Lower lobe of right lung (tissue), 2 donors: Measurements from ENCODE around the gene IFT52. TPM values are rescaled to one million over a fixed set of nuclear protein-coding genes. Genes with fewer than 3 reads are reported as not detected.
A peak's percentile ranks its signal among the peaks of the same experiment; 100 is the strongest.

Experiments
- ATAC-seq, 2 donors: fragments of 200-7000 bp; cut with Tn5 transposase; one replicate each; pipeline ENCODE4 v1.9.1; 2020 to 2022; ENCODE audit warnings: mild to moderate bottlenecking in 2 of 2, moderate library complexity in 2 of 2
- DNase-seq: peaks from one replicate; pipeline ENCODE4 v3.0.0-alpha.2; 2020
- H3K27ac ChIP-seq: fragments of 200-600 bp; one replicate; pipeline ENCODE4 v1.8.0; 2022
- H3K27me3 ChIP-seq: fragments of 200-600 bp; one replicate; pipeline ENCODE4 v1.8.0; 2022; ENCODE audit warnings: low read depth
- H3K36me3 ChIP-seq: fragments of 200-600 bp; one replicate; pipeline ENCODE4 v1.8.0; 2022; ENCODE audit warnings: mild to moderate bottlenecking
- H3K4me1 ChIP-seq: fragments of 200-600 bp; one replicate; pipeline ENCODE4 v1.8.0; 2022
- H3K4me3 ChIP-seq: fragments of 200-600 bp; one replicate; pipeline ENCODE4 v1.8.0; 2022; ENCODE audit warnings: mild to moderate bottlenecking
- H3K9me3 ChIP-seq: fragments of 200-600 bp; one replicate; pipeline ENCODE4 v1.8.0; 2022
- CTCF ChIP-seq: fragments of 200-600 bp; IDR thresholded peaks from one replicate; pipeline ENCODE4 v1.8.0; 2022; ENCODE audit warnings: antibody characterized with exemption, mild to moderate bottlenecking
- intact Hi-C: fragments of 100-400 bp; cut with DNase I; formaldehyde crosslinking; loops from one replicate; pipeline ENCODE4 v1.11.0; 2022
- long read RNA-seq: library from polyadenylated mRNA; unstranded; transcript quantifications from one replicate; pipeline ENCODE4 v2.0.0, GENCODE V29; 2021
- total RNA-seq: library from RNA; stranded (reverse); fragmentation: NEBNext Ultra II Directional; extraction: Animal tissue kit (Norgen Biotek cat#: 25700); gene quantifications from one replicate; pipeline ENCODE4 v1.2.1, GENCODE V29; 2021
- donor health status: DM: no; HTN: yes; CAD: no; lungs with severe emphysema.

The IFT52 gene
- total RNA-seq: 19.9 TPM
- long read RNA-seq, transcript IFT52-201 (14 exons, 1,757 nt): major isoform, 18 of 38 reads
- long read RNA-seq, transcript IFT52-202 (14 exons, 1,599 nt): minor isoform, 9 of 38 reads
- long read RNA-seq, partial matches to known transcripts: 0 of 38 reads
- long read RNA-seq, other reads (novel, unspliced or antisense): 11 of 38 reads

- H3K36me3 ChIP-seq: peaks cover 11% of the 10 kb centered on the region
- intact Hi-C loops: no loop called here
- peak within 1 kb of the TSS; percentile 88 for H3K4me3 ChIP-seq
- H3K9me3 ChIP-seq: no peaks in the 10 kb centered on the region
- peak within 1 kb of the TSS; percentile 88 for H3K27ac ChIP-seq
- H3K4me1 ChIP-seq: peaks cover 15% of the 10 kb centered on the region
- ATAC-seq (peak; percentile 99 to 100), DNase-seq (peak; percentile 96)
- H3K27me3 ChIP-seq: no peaks in the 10 kb centered on the region
- TF ChIP-seq CTCF: no peak
Measured at GRCh38 chr20:43590392-43591303, at the start of gene IFT52. Gene IFT52, plus strand, starts transcription at chr20:43590937. Its CDS starts 3,762 bp downstream, at chr20:43594699.

GRCh38 chr20:43541214-43541613, 49.5 kb upstream of the IFT52 start:
- Histone ChIP-seq H3K27me3 (no peaks in the 10 kb centered on the region), H3K4me3 (no peak overlapping the region), H3K36me3 (peaks cover 26% of the 10 kb centered on the region), H3K9me3 (no peaks in the 10 kb centered on the region), H3K27ac (no peak overlapping the region), H3K4me1 (no peaks in the 10 kb centered on the region)
- DNase-seq (no peak), ATAC-seq (no peak)
- no peak for TF ChIP-seq CTCF
- intact Hi-C loops: no loop called here

- no peak for TF ChIP-seq CTCF
- DNase-seq (no peak), ATAC-seq (no peak)
- intact Hi-C loops: no loop called here
- Histone ChIP-seq H3K4me1 (no peaks in the 10 kb centered on the region), H3K27ac (no peak overlapping the region), H3K9me3 (no peaks in the 10 kb centered on the region), H3K36me3 (peaks cover 16% of the 10 kb centered on the region), H3K4me3 (no peak overlapping the region), H3K27me3 (no peaks in the 10 kb centered on the region)
Measured at GRCh38 chr20:43542161-43542560, 48.6 kb upstream of the IFT52 start.

- Histone ChIP-seq H3K36me3 (peaks cover 13% of the 10 kb centered on the region), H3K9me3 (no peaks in the 10 kb centered on the region), H3K4me1 (no peaks in the 10 kb centered on the region), H3K27ac (no peak overlapping the region), H3K27me3 (no peaks in the 10 kb centered on the region), H3K4me3 (no peak overlapping the region)
- intact Hi-C loops: no loop called here
- TF ChIP-seq CTCF: no peak
- ATAC-seq: no peak
- DNase-seq: no peak
Measured at GRCh38 chr20:43542674-43543073, 48.1 kb upstream of the IFT52 start.

- Histone ChIP-seq H3K4me1 (no peaks in the 10 kb centered on the region), H3K27me3 (no peaks in the 10 kb centered on the region), H3K9me3 (no peaks in the 10 kb centered on the region), H3K36me3 (peaks cover 13% of the 10 kb centered on the region), H3K27ac (no peak overlapping the region), H3K4me3 (no peak overlapping the region)
- TF ChIP-seq CTCF: no peak
- ATAC-seq (no peak), DNase-seq (no peak)
- intact Hi-C loops: no loop called here
Measured at GRCh38 chr20:43543138-43543537, 47.6 kb upstream of the IFT52 start.
